SIG-M5 treated with dmso at 0.1 percent for 504 hours (cell line): ENCODE results near the gene FAM72A.
"Not testable (repeated sequence)": the region's sequence is repeated elsewhere in the genome, so short reads cannot be mapped to it uniquely, and the experiment has no call there.

Experiments used
- DNase-seq: peaks from one replicate; lab custom pipeline; 2025; ENCODE audit not compliant: unreplicated experiment; lab: John Stamatoyannopoulos, UW

Gene FAM72A

DNA sequence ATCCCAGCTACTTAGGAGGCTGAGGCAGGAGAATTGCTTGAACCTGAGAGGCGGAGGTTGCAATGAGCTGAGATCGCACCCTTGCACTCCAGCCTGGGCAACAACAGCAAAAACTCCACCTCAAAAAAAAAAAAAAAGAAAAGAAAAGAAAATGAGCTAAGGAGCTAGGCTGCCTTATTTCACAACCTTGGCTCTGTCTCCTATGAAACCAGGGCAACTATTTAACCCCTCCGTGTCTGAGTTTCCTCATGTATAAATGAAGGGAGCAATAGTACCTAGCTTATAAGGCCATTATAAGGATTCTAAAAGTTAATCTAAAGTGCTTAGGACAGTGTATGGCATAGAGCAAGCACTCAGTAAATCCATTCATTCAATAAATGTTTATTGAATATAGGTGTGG, 32.8 kb downstream of the FAM72A start:
- peak; percentile 5 for DNase-seq

DNA sequence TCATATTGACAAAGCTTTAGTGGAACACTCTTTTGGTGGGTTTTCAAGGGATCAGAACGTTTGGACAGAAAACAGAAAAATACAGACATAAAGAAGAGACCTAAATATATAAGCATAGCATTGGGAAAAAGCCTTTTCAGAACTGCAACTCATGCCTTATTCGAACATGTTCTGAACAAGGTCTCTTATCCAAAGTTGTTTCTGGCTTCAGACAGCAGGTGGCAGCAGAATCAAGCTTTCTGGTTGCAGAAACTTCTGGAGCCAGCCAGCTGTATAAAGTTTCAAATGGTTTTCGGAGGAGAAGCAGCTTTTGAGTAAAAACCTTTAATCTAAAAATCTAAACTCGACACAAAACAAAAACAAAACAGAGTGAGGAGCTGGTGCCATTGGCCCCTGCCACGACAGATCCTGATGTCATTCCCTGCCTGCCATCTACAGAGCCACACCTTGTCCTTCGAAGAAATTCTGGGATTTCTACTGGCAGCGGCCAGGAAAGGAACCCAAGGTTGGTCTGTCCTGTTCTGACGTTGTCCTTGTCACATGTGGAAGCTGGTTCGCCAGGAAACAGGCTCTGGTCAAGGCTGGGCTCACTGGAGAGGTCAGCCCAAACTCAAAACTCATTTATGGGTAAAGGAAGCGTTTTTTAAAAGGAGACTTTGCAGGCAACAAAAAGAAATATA, 35.1 kb downstream of the FAM72A start:
- DNase-seq = not testable (repeated sequence)

DNA sequence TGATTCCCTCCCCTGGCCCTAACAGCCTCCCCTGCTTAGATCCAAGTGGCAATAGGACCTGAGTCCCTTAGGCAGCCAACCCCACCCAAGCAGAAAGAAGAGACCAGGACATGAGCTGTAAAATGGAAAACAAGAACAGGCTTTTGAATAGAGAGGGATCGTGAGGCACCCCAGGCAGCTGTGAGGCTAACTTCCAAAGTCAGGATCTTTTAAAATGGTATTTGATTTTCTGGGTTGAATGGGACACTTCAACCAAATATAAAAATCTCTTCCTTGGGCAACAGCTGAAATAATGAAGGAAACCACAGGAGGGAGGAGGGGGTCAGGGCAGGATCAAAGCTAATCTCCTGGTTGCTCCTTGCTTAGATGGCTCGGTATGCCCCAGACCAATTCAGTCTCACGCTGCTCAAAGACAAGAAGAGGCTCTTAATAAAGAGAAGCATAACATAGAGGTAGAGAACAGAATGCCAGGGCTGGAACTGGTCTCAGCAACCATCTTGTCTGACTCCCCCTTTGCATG, 56.8 kb downstream of the FAM72A start:
- DNase-seq = no peak

DNA sequence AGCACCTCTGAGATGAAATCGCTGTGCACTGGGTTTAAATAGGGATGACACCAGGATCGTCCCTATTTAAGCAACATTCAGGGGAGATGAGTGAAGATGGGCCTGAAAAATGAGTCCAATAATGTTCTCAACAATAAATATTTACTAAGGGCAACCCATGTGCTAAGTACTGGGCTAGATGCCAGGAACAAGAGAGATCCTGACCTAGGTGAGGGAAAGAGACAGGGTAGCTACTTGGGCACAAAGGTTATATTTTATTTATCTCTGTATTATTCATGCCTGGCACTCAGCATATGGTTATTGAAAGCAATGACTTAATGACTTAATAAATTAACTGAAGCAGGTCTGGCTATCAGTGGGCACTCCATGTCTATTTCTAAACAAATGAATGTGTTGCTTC, 58.0 kb downstream of the FAM72A start:
- DNase-seq = no peak

DNA sequence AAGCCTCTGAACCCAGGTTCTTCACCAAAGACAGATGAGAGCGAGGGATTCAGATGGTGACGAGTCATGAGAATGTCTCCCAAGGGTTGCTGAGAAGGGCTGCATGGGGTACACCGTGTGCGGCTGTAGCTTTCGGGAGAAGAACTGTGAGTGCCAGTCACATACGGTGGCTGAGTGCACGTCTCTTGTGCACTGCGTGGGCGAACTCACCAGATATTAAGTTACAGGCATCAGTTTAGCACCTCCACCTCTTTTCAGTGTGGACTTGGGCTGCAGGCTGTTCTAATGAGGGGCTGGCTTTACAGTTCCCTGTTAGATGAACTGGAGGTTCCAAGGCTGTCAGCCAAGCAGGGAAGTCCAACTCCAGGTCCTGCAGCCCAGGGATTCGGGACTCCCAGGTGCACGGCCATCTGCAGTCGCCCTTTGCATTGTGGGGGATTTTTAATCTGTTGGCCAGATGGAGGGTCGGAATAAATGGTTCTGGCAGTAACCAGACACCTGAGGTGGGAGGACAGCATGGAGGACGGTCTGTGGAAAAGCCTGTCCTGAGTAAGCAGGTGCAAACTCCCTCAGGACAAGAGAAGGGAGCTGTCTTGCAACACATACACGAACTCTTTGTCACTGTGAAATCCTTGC, 59.0 kb downstream of the FAM72A start:
- DNase-seq = no peak

DNA sequence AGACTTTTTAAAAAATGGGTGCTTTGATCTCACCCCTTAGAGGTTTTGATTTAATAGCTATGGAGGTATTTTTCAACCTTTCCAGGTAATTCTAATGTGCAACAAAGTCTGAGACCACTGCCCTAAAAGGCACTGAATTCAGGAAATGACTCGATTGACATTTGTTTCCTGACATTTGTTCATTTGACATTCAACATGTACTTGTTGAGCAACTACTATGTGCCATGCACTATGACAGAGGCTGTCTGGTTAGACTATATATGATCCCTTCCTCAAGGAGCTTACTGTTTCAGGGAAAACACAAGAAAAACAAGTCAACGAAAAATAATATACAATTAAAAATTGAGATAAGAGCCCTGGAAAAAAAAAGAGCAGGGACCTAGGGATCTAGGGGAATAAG, 59.9 kb downstream of the FAM72A start:
- DNase-seq = no peak

DNA sequence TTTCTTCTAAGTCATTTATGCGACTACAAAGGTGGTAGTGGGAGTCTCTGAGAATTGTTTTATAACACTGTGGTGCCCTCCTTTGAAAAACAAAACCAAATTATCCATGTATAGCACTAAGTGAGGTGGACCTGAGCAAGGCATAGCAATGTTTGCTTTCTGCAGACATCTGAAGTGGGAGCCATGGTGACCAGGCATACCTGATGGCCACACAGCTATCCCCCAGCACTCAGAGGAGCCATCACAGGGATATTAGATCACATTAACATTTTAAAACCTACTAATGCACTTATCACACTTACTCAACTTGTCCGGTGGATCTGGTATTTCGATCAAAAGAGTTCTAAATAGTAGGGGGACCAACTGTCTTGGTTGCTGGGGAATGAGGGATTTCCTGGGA, 60.6 kb downstream of the FAM72A start:
- DNase-seq = no peak

DNA sequence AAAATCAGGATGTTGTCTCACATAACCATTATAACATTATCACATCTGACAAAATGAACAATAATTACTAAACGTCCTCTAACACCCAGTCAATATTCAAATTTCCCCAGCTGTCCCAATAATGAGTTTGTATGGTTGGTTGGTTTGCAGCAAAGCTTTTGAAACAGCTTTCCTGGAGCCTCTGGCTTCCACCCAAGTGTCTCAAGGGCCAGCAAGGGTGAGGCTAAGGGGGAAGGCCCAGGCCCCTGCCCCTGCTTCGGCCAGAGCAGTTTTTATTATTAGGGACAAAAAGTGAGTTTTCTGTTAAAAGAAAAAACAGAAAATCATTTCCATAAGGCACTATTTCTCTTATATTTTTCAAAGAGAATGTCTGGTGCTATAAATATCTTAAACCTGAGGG, 66.4 kb downstream of the FAM72A start:
- DNase-seq = no peak
